ENCODE results near the gene RPN1. TPM values are rescaled to one million over a fixed set of nuclear protein-coding genes. Genes with fewer than 3 reads are reported as not detected.

The RPN1 gene
- total RNA-seq, 1 donor from 2014 or later: 215 TPM

GRCh38 chr3:128634075-128634611 lies 16.5 kb downstream of the RPN1 start:
- ATAC-seq (no peak), DNase-seq (no peak)
- H3K36me3 ChIP-seq: peaks cover 84% of the 10 kb centered on the region
- TF ChIP-seq, protein P1, sequence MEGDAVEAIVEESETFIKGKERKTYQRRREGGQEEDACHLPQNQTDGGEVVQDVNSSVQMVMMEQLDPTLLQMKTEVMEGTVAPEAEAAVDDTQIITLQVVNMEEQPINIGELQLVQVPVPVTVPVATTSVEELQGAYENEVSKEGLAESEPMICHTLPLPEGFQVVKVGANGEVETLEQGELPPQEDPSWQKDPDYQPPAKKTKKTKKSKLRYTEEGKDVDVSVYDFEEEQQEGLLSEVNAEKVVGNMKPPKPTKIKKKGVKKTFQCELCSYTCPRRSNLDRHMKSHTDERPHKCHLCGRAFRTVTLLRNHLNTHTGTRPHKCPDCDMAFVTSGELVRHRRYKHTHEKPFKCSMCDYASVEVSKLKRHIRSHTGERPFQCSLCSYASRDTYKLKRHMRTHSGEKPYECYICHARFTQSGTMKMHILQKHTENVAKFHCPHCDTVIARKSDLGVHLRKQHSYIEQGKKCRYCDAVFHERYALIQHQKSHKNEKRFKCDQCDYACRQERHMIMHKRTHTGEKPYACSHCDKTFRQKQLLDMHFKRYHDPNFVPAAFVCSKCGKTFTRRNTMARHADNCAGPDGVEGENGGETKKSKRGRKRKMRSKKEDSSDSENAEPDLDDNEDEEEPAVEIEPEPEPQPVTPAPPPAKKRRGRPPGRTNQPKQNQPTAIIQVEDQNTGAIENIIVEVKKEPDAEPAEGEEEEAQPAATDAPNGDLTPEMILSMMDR (IDR thresholded peaks at IDR 0.05): no peak
- intact Hi-C loops (cut with DNase I): no loop called here
- H3K27ac ChIP-seq: no peak overlapping the region
- peaks cover 9% of the 10 kb centered on the region for H3K4me1 ChIP-seq
- no peaks in the 10 kb centered on the region for H3K27me3 ChIP-seq
- no peaks in the 10 kb centered on the region for H3K9me3 ChIP-seq
- H3K4me3 ChIP-seq: no peak overlapping the region

GRCh38 chr3:128632301-128632700 lies 18.3 kb downstream of the RPN1 start:
- DNase-seq (no peak), ATAC-seq (no peak)
- intact Hi-C loops (cut with DNase I): no loop called here
- H3K9me3 ChIP-seq: no peaks in the 10 kb centered on the region
- H3K36me3 ChIP-seq: peaks cover 88% of the 10 kb centered on the region
- no peak overlapping the region for H3K4me3 ChIP-seq
- H3K27ac ChIP-seq: peak overlapping the region; percentile 33
- no peaks in the 10 kb centered on the region for H3K27me3 ChIP-seq
- H3K4me1 ChIP-seq: peaks cover 13% of the 10 kb centered on the region
- TF ChIP-seq, protein P1 (IDR thresholded peaks at IDR 0.05): no peak

- H3K36me3 ChIP-seq: peaks cover 88% of the 10 kb centered on the region
Observed at GRCh38 chr3:128629936-128630335, 20.7 kb downstream of the RPN1 start.

DNA sequence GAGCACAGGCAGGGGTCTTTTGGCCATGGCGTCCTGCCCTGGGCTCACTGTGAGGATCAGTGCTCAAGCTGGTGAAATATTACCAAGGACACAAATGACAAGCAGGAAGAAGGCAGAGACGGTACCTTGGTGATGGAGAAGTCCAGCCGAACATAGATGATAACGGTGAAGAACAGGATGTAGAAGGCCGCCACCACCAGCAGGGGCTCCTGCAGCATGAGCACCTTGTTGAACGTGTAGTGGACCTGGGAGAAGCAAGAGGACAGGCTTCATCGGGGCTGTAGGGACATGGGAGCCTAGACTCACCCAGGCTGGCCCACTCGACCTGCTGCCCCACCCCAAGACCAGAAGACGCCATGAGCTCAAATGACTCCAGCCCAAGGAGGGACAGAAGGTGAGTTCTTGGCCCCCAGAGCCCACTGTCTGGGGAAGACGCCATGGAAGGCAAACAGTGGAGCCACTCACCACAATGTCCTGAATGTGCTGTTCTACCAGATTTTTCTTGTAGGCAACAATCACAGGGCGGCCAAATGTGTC lies 25.1 kb downstream of the RPN1 start:
- no peak overlapping the region for H3K4me3 ChIP-seq
- ATAC-seq (no peak), DNase-seq (no peak)
- no peaks in the 10 kb centered on the region for H3K9me3 ChIP-seq
- H3K36me3 ChIP-seq: peaks cover 98% of the 10 kb centered on the region
- H3K27ac ChIP-seq: no peak overlapping the region
- intact Hi-C loops (cut with DNase I): no loop called here
- peaks cover 22% of the 10 kb centered on the region for H3K4me1 ChIP-seq
- TF ChIP-seq, protein P1 (IDR thresholded peaks at IDR 0.05): no peak
- H3K27me3 ChIP-seq: no peaks in the 10 kb centered on the region

More at GRCh38 chr3:128629936-128630335, 20.7 kb downstream of the RPN1 start:
- H3K27ac ChIP-seq: no peak overlapping the region
- H3K27me3 ChIP-seq: no peaks in the 10 kb centered on the region
- no peak for DNase-seq
- H3K4me3 ChIP-seq: no peak overlapping the region
- peak; percentile 51 for ATAC-seq
- no peaks in the 10 kb centered on the region for H3K9me3 ChIP-seq
- TF ChIP-seq, protein P1 (IDR thresholded peaks at IDR 0.05): no peak
- peaks cover 13% of the 10 kb centered on the region for H3K4me1 ChIP-seq
- intact Hi-C loops (cut with DNase I): no loop called here

DNA sequence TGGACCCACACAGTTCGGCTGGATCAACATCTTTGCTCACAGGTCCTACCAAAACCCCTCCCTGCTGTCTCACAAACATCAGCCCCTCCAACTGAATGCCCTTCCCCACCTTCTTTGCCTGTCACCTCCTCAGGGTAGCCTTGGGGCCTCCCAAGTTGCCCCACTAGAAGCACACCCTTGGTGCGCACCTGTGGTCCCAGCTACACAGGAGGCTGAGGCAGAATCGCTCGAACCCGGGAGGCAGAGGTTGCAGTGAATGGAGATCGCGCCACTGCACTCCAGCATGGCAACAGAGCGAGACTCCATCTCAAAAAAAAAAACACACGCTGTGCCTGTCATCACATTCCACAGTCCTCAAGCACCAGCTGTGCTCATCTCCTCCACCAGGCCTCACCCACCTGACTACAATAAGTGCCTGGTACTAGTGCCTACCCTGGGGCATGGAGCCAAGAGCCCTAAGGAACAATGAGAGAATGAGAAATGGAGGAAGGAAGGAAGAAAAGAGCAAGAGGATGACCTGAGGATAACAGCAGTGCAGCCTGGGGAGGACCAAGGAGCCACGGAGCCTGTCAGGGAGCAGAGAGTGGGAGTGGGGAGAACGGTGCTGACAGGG lies 26.0 kb downstream of the RPN1 start:
- TF ChIP-seq, protein P1 (IDR thresholded peaks at IDR 0.05): no peak
- ATAC-seq (no peak), DNase-seq (no peak)
- H3K36me3 ChIP-seq: peaks cover 98% of the 10 kb centered on the region
- peak overlapping the region; percentile 48 for H3K27ac ChIP-seq
- H3K4me1 ChIP-seq: peaks cover 23% of the 10 kb centered on the region
- no peaks in the 10 kb centered on the region for H3K9me3 ChIP-seq
- H3K4me3 ChIP-seq: no peak overlapping the region
- H3K27me3 ChIP-seq: no peaks in the 10 kb centered on the region
- intact Hi-C loops (cut with DNase I): no loop called here

All from upper lobe of right lung (tissue), 1 donor.